GM12878 (cell line): ENCODE measurements around the gene CHN1.

Experiments used
- BRCA1 ChIP-seq: IDR thresholded peaks from 2 replicates; pipeline ENCODE4 v1.6.1; 2011; ENCODE audit warnings: low read depth, low read length, improper control_type of control experiment
- EZH2 ChIP-seq: IDR thresholded peaks from 2 replicates; pipeline ENCODE4 v1.6.1; 2012; ENCODE audit warnings: low read depth, mild to moderate bottlenecking, control low read depth, inconsistent platforms, low read length, borderline replicate concordance; ENCODE audit not compliant: control insufficient read depth
- GABPA ChIP-seq: IDR thresholded peaks from 2 replicates; pipeline ENCODE4 v1.6.1; 2014; ENCODE audit warnings: antibody characterized with exemption, low read depth, mild to moderate bottlenecking, inconsistent platforms
- HDAC6 ChIP-seq: fragments of 200-600 bp; sonication (generic); IDR thresholded peaks from one replicate; pipeline ENCODE4 v1.8.0; 2017; ENCODE audit warnings: antibody characterized with exemption; ENCODE audit not compliant: unreplicated experiment
- MXI1 ChIP-seq: fragments of 150-350 bp; IDR thresholded peaks from 2 replicates; pipeline ENCODE4 v1.6.1; 2011; ENCODE audit warnings: low read depth, mild to moderate bottlenecking, inconsistent platforms, low read length, improper control_type of control experiment
- MYC ChIP-seq: IDR thresholded peaks from 2 replicates; pipeline ENCODE4 v1.6.1; 2011; ENCODE audit warnings: mild to moderate bottlenecking, low read length, moderate library complexity, inconsistent platforms; ENCODE audit not compliant: insufficient read depth, insufficient replicate concordance, insufficient read length, severe bottlenecking
- RCOR1 ChIP-seq: conservative IDR thresholded peaks from 2 replicates; pipeline ENCODE4 v1.6.1; 2012; ENCODE audit warnings: low read depth, low read length, improper control_type of control experiment
- RFX5 ChIP-seq: IDR thresholded peaks from 2 replicates; pipeline ENCODE4 v1.6.1; 2011; ENCODE audit warnings: low read depth, low read length, improper control_type of control experiment
- SREBF2 ChIP-seq: IDR thresholded peaks from 2 replicates; pipeline ENCODE4 v1.6.1; 2012; ENCODE audit warnings: mild to moderate bottlenecking, low read length
- TCF7 ChIP-seq: IDR thresholded peaks from 2 replicates; pipeline ENCODE4 v1.6.1; 2014; ENCODE audit warnings: antibody characterized with exemption, borderline replicate concordance
- TF ChIP-seq, protein P1 (sequence below): IDR thresholded peaks from 2 replicates; pipeline ENCODE4 v1.6.1; 2011; ENCODE audit warnings: low read depth, mild to moderate bottlenecking, low read length, moderate library complexity, borderline replicate concordance; ENCODE audit errors: extremely low read depth
- TF ChIP-seq, protein P2 (sequence below), 3 experiments: IDR thresholded peaks in 2 of 3; conservative IDR thresholded peaks in 1 of 3; 2 replicates each; pipeline ENCODE4 v1.5.1; 2011; ENCODE audit warnings: low read depth in 3 of 3, low read length in 3 of 3, mild to moderate bottlenecking in 3 of 3, control low read depth in 2 of 3, moderate library complexity in 2 of 3, inconsistent platforms in 1 of 3, mixed read lengths in 1 of 3; ENCODE audit not compliant: control insufficient read depth in 2 of 3, insufficient read depth in 1 of 3; ENCODE audit errors: extremely low read depth in 1 of 3
- TF ChIP-seq, protein P3 (sequence below): fragments of 450-650 bp; IDR thresholded peaks from 2 replicates; pipeline ENCODE4 v1.6.1; 2016; ENCODE audit warnings: mild to moderate bottlenecking
- TF ChIP-seq, protein P4 (sequence below): IDR thresholded peaks from 2 replicates; pipeline ENCODE4 v1.6.1; 2012; ENCODE audit warnings: low read depth, low read length, improper control_type of control experiment

DNA sequence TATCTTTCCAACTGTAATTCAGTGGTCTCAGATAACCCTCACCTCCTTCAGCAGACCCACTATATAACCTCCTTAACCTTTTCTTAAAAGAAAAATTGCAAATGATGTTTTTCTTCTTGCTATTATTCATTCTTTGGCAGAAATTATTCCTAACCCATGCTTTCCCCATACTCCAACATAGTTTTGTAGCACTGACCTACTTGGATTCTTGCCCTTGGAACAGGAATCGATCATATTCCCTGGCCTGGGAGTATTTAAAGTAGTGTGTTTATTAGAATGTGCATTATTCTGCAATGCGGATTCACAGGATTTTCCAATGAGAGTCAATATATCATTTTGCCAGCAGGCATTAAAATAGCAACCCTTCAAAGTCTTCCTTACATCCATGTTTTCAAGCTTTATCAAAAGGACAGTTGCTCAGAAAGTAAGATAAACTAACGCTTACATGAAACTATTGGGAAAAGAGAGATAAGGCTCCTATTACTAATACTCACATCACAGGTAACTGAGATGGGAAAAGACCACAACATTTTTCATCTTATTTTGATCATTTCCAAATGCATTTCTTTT is 37.4 kb downstream of the CHN1 start:
- TF ChIP-seq, protein P1, sequence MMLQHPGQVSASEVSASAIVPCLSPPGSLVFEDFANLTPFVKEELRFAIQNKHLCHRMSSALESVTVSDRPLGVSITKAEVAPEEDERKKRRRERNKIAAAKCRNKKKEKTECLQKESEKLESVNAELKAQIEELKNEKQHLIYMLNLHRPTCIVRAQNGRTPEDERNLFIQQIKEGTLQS = no peak
- no peak for TF ChIP-seq EZH2
- TF ChIP-seq, protein P2, sequence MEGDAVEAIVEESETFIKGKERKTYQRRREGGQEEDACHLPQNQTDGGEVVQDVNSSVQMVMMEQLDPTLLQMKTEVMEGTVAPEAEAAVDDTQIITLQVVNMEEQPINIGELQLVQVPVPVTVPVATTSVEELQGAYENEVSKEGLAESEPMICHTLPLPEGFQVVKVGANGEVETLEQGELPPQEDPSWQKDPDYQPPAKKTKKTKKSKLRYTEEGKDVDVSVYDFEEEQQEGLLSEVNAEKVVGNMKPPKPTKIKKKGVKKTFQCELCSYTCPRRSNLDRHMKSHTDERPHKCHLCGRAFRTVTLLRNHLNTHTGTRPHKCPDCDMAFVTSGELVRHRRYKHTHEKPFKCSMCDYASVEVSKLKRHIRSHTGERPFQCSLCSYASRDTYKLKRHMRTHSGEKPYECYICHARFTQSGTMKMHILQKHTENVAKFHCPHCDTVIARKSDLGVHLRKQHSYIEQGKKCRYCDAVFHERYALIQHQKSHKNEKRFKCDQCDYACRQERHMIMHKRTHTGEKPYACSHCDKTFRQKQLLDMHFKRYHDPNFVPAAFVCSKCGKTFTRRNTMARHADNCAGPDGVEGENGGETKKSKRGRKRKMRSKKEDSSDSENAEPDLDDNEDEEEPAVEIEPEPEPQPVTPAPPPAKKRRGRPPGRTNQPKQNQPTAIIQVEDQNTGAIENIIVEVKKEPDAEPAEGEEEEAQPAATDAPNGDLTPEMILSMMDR (IDR thresholded peaks at IDR 0.05 in 2 of 3, conservative IDR thresholded peaks at IDR 0.05 in 1 of 3; ENCODE audit: control insufficient read depth in 2 of 3, extremely low read depth in 1 of 3, insufficient read depth in 1 of 3, low read depth in 3 of 3, low read length in 3 of 3) = no peak
- no peak for TF ChIP-seq MXI1
- no peak for TF ChIP-seq SREBF2
- no peak for TF ChIP-seq HDAC6
- no peak for TF ChIP-seq GABPA
- no peak for TF ChIP-seq MYC
- no peak for TF ChIP-seq BRCA1
- TF ChIP-seq RCOR1 = no peak
- TF ChIP-seq, protein P3, sequence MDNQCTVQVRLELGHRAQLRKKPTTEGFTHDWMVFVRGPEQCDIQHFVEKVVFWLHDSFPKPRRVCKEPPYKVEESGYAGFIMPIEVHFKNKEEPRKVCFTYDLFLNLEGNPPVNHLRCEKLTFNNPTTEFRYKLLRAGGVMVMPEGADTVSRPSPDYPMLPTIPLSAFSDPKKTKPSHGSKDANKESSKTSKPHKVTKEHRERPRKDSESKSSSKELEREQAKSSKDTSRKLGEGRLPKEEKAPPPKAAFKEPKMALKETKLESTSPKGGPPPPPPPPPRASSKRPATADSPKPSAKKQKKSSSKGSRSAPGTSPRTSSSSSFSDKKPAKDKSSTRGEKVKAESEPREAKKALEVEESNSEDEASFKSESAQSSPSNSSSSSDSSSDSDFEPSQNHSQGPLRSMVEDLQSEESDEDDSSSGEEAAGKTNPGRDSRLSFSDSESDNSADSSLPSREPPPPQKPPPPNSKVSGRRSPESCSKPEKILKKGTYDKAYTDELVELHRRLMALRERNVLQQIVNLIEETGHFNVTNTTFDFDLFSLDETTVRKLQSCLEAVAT = no peak
- TF ChIP-seq, protein P4, sequence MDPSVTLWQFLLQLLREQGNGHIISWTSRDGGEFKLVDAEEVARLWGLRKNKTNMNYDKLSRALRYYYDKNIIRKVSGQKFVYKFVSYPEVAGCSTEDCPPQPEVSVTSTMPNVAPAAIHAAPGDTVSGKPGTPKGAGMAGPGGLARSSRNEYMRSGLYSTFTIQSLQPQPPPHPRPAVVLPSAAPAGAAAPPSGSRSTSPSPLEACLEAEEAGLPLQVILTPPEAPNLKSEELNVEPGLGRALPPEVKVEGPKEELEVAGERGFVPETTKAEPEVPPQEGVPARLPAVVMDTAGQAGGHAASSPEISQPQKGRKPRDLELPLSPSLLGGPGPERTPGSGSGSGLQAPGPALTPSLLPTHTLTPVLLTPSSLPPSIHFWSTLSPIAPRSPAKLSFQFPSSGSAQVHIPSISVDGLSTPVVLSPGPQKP = no peak
- TF ChIP-seq TCF7 = no peak
- TF ChIP-seq RFX5 = no peak
